Transverse colon (tissue), 4 donors: ENCODE results near the gene AARS2. TPM values are rescaled to one million over a fixed set of nuclear protein-coding genes. Genes with fewer than 3 reads are reported as not detected.

Experiments used
- DNase-seq: peaks from one replicate; pipeline ENCODE4 v3.0.0-alpha.2; 2019
- H3K27ac ChIP-seq, 4 donors: fragments of 200-600 bp; sonication (generic); 2 replicates each; pipeline ENCODE4 v1.5.1; 2016 to 2018; ENCODE audit warnings: inconsistent platforms in 4 of 4
- H3K27me3 ChIP-seq: fragments of 200-600 bp; sonication (generic); 2 replicates; pipeline ENCODE4 v1.5.1; 2017; ENCODE audit warnings: inconsistent platforms
- H3K36me3 ChIP-seq, 4 donors: fragments of 200-600 bp; sonication (generic); 2 replicates each; pipeline ENCODE4 v1.5.1; 2017 to 2019; ENCODE audit warnings: inconsistent platforms in 4 of 4
- H3K4me1 ChIP-seq, 4 donors: fragments of 200-600 bp; sonication (generic); 2 replicates each; pipeline ENCODE4 v1.5.1; 2017 to 2020; ENCODE audit warnings: inconsistent platforms in 4 of 4
- H3K4me3 ChIP-seq, 4 donors: fragments of 200-600 bp; sonication (generic); 1 replicate in 1 of 4; 2 replicates in 3 of 4; pipeline versions ENCODE4 v1.5.1 to v1.6.1; 2017 to 2019; ENCODE audit warnings: inconsistent platforms in 4 of 4
- H3K9me3 ChIP-seq, 2 donors: fragments of 200-600 bp; sonication (generic); 2 replicates each; pipeline ENCODE4 v1.5.1; 2017 to 2019; ENCODE audit warnings: inconsistent platforms in 2 of 2
- EP300 ChIP-seq: sonication (generic); formaldehyde crosslinking; IDR thresholded peaks from one replicate; pipeline ENCODE4 v1.6.1; 2017; ENCODE audit warnings: antibody characterized with exemption, low read depth
- POLR2A ChIP-seq: fragments of 450-650 bp; IDR thresholded peaks from one replicate; pipeline ENCODE4 v1.6.1; 2016; ENCODE audit warnings: antibody characterized with exemption, mild to moderate bottlenecking, moderate library complexity
- POLR2AphosphoS5 ChIP-seq, 3 donors: sonication (generic); formaldehyde crosslinking; IDR thresholded peaks; one replicate each; pipeline ENCODE4 v1.6.1; 2016; ENCODE audit warnings: antibody characterized with exemption in 3 of 3
- WGBS, 2 donors: methylation state at CpG; one replicate each; pipeline ENCODE4 v1.1.5; 2018; ENCODE audit warnings: low coverage in 1 of 2; 5-methylcytosine and 5-hydroxymethylcytosine counted together
- in situ Hi-C, 4 donors: fragments of 200-750 bp; cut with MboI; loops; one replicate each; pipeline versions ENCODE4 v1.15.0 to v1.15.1; 2017; ENCODE audit warnings: low sequenced_read_pairs in 3 of 4, low pct_ligation_motif_present in 1 of 4, low pct_unique_long_range_greater_than_20kb in 1 of 4
- intact Hi-C: fragments of 100-400 bp; cut with DNase I; formaldehyde crosslinking; loops from one replicate; pipeline ENCODE4 v1.15.1; 2023; ENCODE audit warnings: low total_unique reads
- total RNA-seq, 4 donors: library from RNA; depleted of rRNA; stranded (reverse); fragments of >200 nt; gene quantifications; one replicate each; pipeline ENCODE4 v1.1.0, GENCODE V29; 2016
- TF ChIP-seq, protein P1 (sequence below), 5 experiments: fragments of 200-600 bp in 3 of 5; fragments of 450-650 bp in 2 of 5; sonication (generic) in 3 of 5; IDR thresholded peaks; 1 replicate in 2 of 5; 2 replicates in 3 of 5; pipeline ENCODE4 v1.5.1; 2016 to 2017; ENCODE audit warnings: antibody characterized with exemption in 5 of 5, inconsistent platforms in 3 of 5, mild to moderate bottlenecking in 2 of 5, moderate library complexity in 1 of 5

Gene AARS2
- total RNA-seq, 4 donors from 2014 or later, result 9.1 to 18.3 (median 14.8) TPM

DNA sequence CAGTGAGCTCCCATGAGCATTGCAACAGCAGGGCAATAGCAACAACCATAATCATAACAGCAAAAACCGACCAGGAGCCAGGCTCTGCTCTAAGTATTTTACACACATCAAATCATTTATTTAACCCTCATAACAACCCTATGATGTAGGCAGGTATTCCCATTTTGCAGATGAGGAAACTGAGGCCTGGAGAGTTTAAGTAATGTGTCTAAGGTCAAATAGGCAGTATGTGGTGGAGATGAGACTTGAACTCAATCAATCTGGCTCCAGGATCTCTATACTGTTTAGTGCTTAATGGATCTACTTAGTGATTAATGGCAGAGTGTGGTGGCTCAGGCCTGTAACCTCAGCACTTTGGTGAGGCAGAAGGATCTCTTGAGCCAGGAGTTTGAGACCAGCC lies 39.5 kb downstream of the AARS2 start:
- Histone ChIP-seq H3K9me3 (no peaks in the 10 kb centered on the region), H3K4me3 (no peak overlapping the region), H3K4me1 (peaks cover 0 to 18% (median 14%) of the 10 kb centered on the region in 4 donors), H3K36me3 (no peaks in the 10 kb centered on the region), H3K27me3 (peaks cover 96% of the 10 kb centered on the region), H3K27ac (no peak overlapping the region)
- WGBS, 2 donors, result 47% methylated on average over 1 of the region's 1 CpG; no CpG with 5 or more reads in 1 of the 2 donors
- intact Hi-C loops (loop anchor here (10.0 kb wide), 1 partner anchor 61 kb away; no protein-coding TSS in a partner anchor), in situ Hi-C loops (no loop called here)
- no peak for DNase-seq
- TF ChIP-seq EP300, result no peak
- no peak for TF ChIP-seq POLR2A
- TF ChIP-seq, protein P1, sequence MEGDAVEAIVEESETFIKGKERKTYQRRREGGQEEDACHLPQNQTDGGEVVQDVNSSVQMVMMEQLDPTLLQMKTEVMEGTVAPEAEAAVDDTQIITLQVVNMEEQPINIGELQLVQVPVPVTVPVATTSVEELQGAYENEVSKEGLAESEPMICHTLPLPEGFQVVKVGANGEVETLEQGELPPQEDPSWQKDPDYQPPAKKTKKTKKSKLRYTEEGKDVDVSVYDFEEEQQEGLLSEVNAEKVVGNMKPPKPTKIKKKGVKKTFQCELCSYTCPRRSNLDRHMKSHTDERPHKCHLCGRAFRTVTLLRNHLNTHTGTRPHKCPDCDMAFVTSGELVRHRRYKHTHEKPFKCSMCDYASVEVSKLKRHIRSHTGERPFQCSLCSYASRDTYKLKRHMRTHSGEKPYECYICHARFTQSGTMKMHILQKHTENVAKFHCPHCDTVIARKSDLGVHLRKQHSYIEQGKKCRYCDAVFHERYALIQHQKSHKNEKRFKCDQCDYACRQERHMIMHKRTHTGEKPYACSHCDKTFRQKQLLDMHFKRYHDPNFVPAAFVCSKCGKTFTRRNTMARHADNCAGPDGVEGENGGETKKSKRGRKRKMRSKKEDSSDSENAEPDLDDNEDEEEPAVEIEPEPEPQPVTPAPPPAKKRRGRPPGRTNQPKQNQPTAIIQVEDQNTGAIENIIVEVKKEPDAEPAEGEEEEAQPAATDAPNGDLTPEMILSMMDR (IDR thresholded peaks at IDR 0.05), result no peak
- no peak for TF ChIP-seq POLR2AphosphoS5 (IDR thresholded peaks at IDR 0.05)

DNA sequence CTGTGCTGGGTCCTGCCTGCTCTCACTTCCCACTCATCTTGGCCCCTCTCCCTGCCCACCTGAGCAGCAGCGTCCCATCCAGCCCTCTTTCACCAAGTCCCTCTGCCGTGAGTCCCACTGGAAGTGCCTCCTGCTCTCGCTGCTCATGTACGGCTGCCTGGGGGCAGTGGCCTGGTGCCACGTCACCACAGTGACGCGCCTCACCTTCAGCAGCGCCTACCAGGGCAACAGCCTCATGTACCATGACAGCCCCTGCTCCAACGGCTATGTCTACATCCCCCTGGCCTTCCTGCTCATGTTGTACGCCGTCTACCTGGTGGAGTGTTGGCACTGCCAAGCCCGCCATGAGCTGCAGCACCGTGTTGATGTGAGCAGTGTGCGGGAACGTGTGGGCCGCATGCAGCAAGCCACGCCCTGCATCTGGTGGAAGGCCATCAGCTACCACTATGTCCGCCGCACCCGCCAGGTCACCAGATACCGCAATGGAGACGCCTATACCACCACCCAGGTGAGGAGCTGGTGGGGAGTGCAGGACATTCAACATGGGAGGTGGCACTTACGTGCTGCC lies 40.1 kb downstream of the AARS2 start:
- H3K36me3 ChIP-seq, result no peaks in the 10 kb centered on the region
- H3K4me1 ChIP-seq, result peaks cover 0 to 18% (median 14%) of the 10 kb centered on the region in 4 donors
- intact Hi-C loops, result loop anchor here (10.0 kb wide), 1 partner anchor 62 kb away; no protein-coding TSS in a partner anchor
- H3K27me3 ChIP-seq, result peaks cover 98% of the 10 kb centered on the region
- no peak overlapping the region for H3K27ac ChIP-seq
- no peak for DNase-seq
- TF ChIP-seq, protein P1 (IDR thresholded peaks at IDR 0.05), result no peak
- TF ChIP-seq EP300 (no peak), POLR2AphosphoS5 (IDR thresholded peaks at IDR 0.05) (no peak), POLR2A (no peak)
- no peaks in the 10 kb centered on the region for H3K9me3 ChIP-seq
- 81% methylated on average over 23 of the region's 23 CpGs; no CpG with 5 or more reads in 1 of the 2 donors for WGBS, 2 donors
- in situ Hi-C loops, result no loop called here
- no peak overlapping the region for H3K4me3 ChIP-seq

DNA sequence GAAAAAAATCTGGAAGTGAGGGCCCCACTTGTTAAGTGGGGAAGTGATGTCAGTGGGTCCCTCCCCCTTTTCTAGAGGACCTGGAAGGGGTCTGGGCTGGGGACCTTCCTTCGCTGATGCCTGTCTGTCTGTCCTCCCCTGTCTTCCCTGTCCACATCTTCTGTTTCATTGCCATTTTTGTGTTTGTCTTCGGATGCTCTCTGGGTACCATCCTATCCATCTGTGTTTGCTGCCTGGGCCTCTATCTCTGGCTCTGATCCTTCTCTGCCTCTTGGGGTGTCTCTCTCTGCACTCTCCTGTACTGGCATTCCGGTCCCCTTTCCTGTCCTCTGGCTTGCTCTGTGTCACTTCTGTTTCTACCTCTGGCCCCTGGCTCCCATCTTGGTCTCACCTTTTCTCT lies 40.6 kb downstream of the AARS2 start:
- H3K27ac ChIP-seq, result no peak overlapping the region
- peaks cover 0 to 18% (median 14%) of the 10 kb centered on the region in 4 donors for H3K4me1 ChIP-seq
- no peak overlapping the region for H3K4me3 ChIP-seq
- H3K27me3 ChIP-seq, result peaks cover 92% of the 10 kb centered on the region
- 60 to 88% methylated on average over 1 to 3 of the region's 3 CpGs for WGBS, 2 donors
- no peaks in the 10 kb centered on the region for H3K9me3 ChIP-seq
- TF ChIP-seq POLR2A, result no peak
- TF ChIP-seq, protein P1 (IDR thresholded peaks at IDR 0.05), result no peak
- TF ChIP-seq POLR2AphosphoS5 (IDR thresholded peaks at IDR 0.05), result no peak
- DNase-seq, result no peak
- intact Hi-C loops (loop anchor here (10.0 kb wide), 1 partner anchor 62 kb away; no protein-coding TSS in a partner anchor), in situ Hi-C loops (no loop called here)
- no peaks in the 10 kb centered on the region for H3K36me3 ChIP-seq

DNA sequence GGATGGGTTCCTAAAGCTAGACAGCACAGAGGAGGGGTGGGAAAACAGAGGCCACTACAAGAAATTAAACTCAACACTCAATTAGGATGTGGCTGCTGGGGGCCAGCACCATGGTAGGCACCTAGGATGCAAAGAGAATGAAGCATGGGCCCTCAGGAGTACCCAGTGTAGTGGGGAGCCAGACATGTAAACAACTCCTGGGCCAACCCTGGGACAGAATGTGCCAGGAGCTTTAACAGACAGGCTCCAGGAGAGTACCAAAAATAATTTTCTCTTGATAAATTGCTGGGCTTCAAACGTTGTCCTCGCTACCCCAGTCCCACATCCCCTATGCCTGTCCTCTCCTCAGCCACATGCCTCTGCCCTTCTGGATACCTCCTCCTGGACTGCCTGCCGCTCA lies 41.2 kb downstream of the AARS2 start:
- in situ Hi-C loops (no loop called here), intact Hi-C loops (loop anchor here (10.0 kb wide), 1 partner anchor 63 kb away; no protein-coding TSS in a partner anchor)
- Histone ChIP-seq H3K27me3 (peaks cover 86% of the 10 kb centered on the region), H3K9me3 (no peaks in the 10 kb centered on the region), H3K27ac (no peak overlapping the region), H3K4me3 (no peak overlapping the region), H3K4me1 (peaks cover 0 to 18% (median 14%) of the 10 kb centered on the region in 4 donors), H3K36me3 (no peaks in the 10 kb centered on the region)
- no peak for DNase-seq
- TF ChIP-seq POLR2AphosphoS5 (IDR thresholded peaks at IDR 0.05), result no peak
- 44 to 64% methylated on average over 2 to 3 of the region's 3 CpGs for WGBS, 2 donors

DNA sequence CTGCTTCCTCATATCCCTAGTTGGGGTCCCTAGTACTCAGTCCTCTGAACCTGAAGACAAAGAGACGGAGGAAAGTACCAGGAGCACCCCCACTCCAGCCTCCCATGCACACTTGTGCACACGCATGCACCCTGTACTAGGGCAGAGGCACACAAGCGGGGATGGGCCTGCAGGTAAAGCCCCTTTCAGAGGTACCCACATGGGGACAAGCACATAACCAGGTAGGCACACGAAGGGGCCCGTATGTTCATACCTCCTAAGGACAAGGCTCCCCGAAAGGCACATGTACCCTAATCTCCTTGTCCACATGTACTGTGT lies 41.8 kb downstream of the AARS2 start:
- Histone ChIP-seq H3K4me3 (no peak overlapping the region), H3K27me3 (peaks cover 81% of the 10 kb centered on the region), H3K9me3 (no peaks in the 10 kb centered on the region), H3K4me1 (peaks cover 0 to 17% (median 13%) of the 10 kb centered on the region in 4 donors), H3K36me3 (no peaks in the 10 kb centered on the region), H3K27ac (no peak overlapping the region)
- no peak for DNase-seq
- TF ChIP-seq, protein P1 (IDR thresholded peaks at IDR 0.05), result no peak
- TF ChIP-seq POLR2AphosphoS5 (IDR thresholded peaks at IDR 0.05), result no peak
- no peak for TF ChIP-seq POLR2A
- no peak for TF ChIP-seq EP300
- intact Hi-C loops, result loop anchor here (10.0 kb wide), 1 partner anchor 63 kb away; no protein-coding TSS in a partner anchor
- 82% methylated on average over 6 of the region's 6 CpGs; no CpG with 5 or more reads in 1 of the 2 donors for WGBS, 2 donors
- in situ Hi-C loops, result no loop called here
